Astrocyte of the spinal cord (primary cell): ENCODE data around the gene CREB5.

Experiments
- DNase-seq: peaks from one replicate; pipeline ENCODE4 v3.0.0; 2011; ENCODE audit warnings: low read depth, low spot score
- H3K4me3 ChIP-seq: 2 replicates; pipeline ENCODE4 v1.5.1; 2011; ENCODE audit warnings: low read depth, mild to moderate bottlenecking, low read length, moderate library complexity
- CTCF ChIP-seq: IDR thresholded peaks from 2 replicates; pipeline ENCODE4 v1.5.1; 2012; ENCODE audit warnings: low read depth, mild to moderate bottlenecking, low read length, inconsistent platforms
- in situ Hi-C: cut with HindIII; loops from 2 replicates; pipeline ENCODE4 v1.10.0; 2017; ENCODE audit warnings: low sequenced_read_pairs

Gene CREB5

GRCh38 chr7:28641752-28642545, 229.6 kb downstream of the CREB5 start:
- in situ Hi-C loops, result no loop called here
- no peak for TF ChIP-seq CTCF
- DNase-seq, result no peak
- H3K4me3 ChIP-seq, result no peak overlapping the region

DNA sequence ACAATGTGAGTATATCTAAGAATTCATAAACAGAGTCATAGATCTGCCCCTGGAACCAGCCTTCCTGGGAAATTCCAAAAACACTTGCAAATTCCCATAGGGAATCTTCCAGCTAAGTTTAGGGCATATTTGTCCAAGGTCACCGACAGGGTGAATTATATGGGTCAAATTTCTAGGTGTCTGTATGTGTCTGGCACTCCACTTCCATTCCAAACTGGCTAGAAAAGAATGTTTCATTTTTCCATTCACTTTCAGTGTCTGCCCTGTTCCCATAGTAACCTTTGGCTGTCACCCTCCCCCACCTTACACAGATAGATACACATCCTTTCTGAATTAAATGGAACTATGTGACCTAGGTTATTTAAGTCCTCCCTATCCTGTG, 230.9 kb downstream of the CREB5 start:
- no peak for DNase-seq
- no peak overlapping the region for H3K4me3 ChIP-seq
- in situ Hi-C loops, result no loop called here
- TF ChIP-seq CTCF, result no peak

GRCh38 chr7:28643584-28644340, 231.4 kb downstream of the CREB5 start:
- TF ChIP-seq CTCF, result no peak
- in situ Hi-C loops, result no loop called here
- DNase-seq, result no peak
- H3K4me3 ChIP-seq, result no peak overlapping the region

GRCh38 chr7:28645866-28646265, 233.5 kb downstream of the CREB5 start:
- no peak overlapping the region for H3K4me3 ChIP-seq
- TF ChIP-seq CTCF, result no peak
- in situ Hi-C loops, result no loop called here
- no peak for DNase-seq

- TF ChIP-seq CTCF, result no peak
- no peak for DNase-seq
- in situ Hi-C loops, result no loop called here
- no peak overlapping the region for H3K4me3 ChIP-seq
Observed at GRCh38 chr7:28646376-28647075, 234.2 kb downstream of the CREB5 start.

DNA sequence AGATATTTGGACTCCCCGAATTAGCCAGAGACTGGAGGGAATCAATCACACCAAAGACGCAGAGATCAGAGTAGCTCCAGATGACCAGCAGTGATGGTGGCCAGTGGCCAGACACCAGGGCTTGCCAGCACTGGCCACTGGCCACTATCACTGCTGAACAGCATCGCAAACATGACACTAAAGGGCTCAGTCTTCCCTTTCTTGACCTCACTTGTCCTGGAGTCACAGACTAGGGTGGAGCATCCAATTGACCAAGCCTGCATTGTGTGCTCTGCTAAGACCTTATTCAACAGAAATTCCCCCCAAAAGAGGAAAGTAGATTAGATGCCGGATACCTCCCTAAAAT, 234.7 kb downstream of the CREB5 start:
- no peak for TF ChIP-seq CTCF
- no peak for DNase-seq
- in situ Hi-C loops, result no loop called here
- no peak overlapping the region for H3K4me3 ChIP-seq
